ENCODE measurements around the gene MMP27. TPM values are rescaled to one million over a fixed set of nuclear protein-coding genes. Genes with fewer than 3 reads are reported as not detected.

MMP27 gene
- total RNA-seq, 2 donors from 2014 or later = not detected

DNA sequence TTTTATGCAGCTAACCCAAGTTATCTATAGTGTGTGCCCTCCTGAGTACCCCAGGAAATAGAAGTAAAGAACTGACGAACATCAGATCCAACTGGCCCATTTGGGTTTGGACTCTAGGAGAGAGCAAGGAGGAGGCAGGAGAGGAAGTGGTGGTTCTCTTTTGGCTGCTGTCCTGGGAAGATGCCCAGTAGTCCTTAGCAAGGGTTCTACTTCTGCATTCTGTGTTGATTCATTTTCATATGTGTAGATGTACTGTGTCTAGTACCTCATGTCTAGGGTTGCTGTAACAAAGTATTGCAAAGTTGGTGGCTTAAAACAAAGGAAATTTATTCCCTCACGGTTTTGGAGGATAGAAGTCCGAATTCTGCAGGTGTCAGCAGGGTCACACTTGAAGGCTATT, 6.6 kb upstream of the MMP27 start:
- no peak for ATAC-seq (ENCODE audit: insufficient number of reproducible peaks, low FRiP score, low read depth)
- H3K9me3 ChIP-seq = no peaks in the 10 kb centered on the region
- TF ChIP-seq, protein P1, sequence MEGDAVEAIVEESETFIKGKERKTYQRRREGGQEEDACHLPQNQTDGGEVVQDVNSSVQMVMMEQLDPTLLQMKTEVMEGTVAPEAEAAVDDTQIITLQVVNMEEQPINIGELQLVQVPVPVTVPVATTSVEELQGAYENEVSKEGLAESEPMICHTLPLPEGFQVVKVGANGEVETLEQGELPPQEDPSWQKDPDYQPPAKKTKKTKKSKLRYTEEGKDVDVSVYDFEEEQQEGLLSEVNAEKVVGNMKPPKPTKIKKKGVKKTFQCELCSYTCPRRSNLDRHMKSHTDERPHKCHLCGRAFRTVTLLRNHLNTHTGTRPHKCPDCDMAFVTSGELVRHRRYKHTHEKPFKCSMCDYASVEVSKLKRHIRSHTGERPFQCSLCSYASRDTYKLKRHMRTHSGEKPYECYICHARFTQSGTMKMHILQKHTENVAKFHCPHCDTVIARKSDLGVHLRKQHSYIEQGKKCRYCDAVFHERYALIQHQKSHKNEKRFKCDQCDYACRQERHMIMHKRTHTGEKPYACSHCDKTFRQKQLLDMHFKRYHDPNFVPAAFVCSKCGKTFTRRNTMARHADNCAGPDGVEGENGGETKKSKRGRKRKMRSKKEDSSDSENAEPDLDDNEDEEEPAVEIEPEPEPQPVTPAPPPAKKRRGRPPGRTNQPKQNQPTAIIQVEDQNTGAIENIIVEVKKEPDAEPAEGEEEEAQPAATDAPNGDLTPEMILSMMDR (IDR thresholded peaks at IDR 0.05) = no peak

DNA sequence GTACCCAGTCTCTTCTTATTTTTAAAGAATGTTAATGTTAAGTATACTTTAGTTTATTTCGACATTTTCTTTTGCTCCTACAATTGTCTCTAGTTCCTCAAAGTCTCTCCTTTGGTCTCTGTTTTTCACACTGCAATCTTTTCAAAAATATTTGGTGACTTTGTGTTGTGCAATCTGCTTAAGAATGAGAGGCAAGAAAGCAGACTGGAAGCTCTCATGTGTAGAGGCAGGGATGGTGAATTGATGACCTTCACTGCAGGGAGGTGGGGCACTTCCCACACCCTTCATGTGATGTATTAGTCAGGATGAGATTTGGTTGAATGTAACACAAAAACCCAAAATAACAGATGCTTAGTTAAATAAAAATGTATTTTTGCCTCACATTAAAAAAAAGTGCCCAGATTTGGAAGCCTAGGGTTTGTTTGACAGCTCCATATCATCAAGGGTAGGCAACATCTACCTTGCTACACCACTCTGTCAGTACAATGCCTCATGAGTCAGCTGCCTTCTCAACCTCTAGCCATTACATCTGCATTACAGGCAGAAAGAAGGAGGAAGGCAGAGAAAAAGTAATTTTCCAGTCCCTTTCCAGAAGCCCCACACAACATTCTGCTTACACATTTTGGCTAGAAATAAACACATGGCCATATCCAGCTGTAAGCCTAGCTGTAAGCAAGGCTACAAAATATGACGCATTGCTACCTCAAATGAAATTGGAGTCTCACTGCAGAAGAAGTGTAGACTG, 3.8 kb upstream of the MMP27 start:
- H3K9me3 ChIP-seq = no peaks in the 10 kb centered on the region
- H3K27me3 ChIP-seq (replicated peaks; ENCODE audit: insufficient read depth) = no peaks in the 10 kb centered on the region
- H3K4me3 ChIP-seq = no peak overlapping the region
- no peak overlapping the region for H3K27ac ChIP-seq
- ATAC-seq (ENCODE audit: insufficient number of reproducible peaks, low FRiP score, low read depth) (no peak), DNase-seq (ENCODE audit: low spot score) (no peak)
- no peaks in the 10 kb centered on the region for H3K4me1 ChIP-seq (ENCODE audit: control insufficient read depth in 1 of 2, low read depth in 2 of 2)
- TF ChIP-seq, protein P1 (IDR thresholded peaks at IDR 0.05) = no peak
- H3K36me3 ChIP-seq = no peaks in the 10 kb centered on the region

More for the DNA sequence above, 6.6 kb upstream of the MMP27 start:
- H3K4me1 ChIP-seq (ENCODE audit: control insufficient read depth in 1 of 2, low read depth in 2 of 2) = no peaks in the 10 kb centered on the region
- DNase-seq (ENCODE audit: low spot score) = no peak
- H3K4me3 ChIP-seq = no peak overlapping the region
- H3K27me3 ChIP-seq (replicated peaks; ENCODE audit: insufficient read depth) = no peaks in the 10 kb centered on the region
- no peak overlapping the region for H3K27ac ChIP-seq
- no peaks in the 10 kb centered on the region for H3K36me3 ChIP-seq

GRCh38 chr11:102708654-102709053, 3.1 kb upstream of the MMP27 start:
- Histone ChIP-seq H3K27me3 (replicated peaks; ENCODE audit: insufficient read depth) (no peaks in the 10 kb centered on the region), H3K4me3 (no peak overlapping the region), H3K27ac (no peak overlapping the region), H3K9me3 (no peaks in the 10 kb centered on the region), H3K36me3 (no peaks in the 10 kb centered on the region), H3K4me1 (ENCODE audit: control insufficient read depth in 1 of 2, low read depth in 2 of 2) (no peaks in the 10 kb centered on the region)
- DNase-seq (ENCODE audit: low spot score) (no peak), ATAC-seq (ENCODE audit: insufficient number of reproducible peaks, low FRiP score, low read depth) (no peak)
- TF ChIP-seq, protein P1 (IDR thresholded peaks at IDR 0.05) = no peak

- H3K27ac ChIP-seq = no peak overlapping the region
Measured at GRCh38 chr11:102704841-102705240, 728 bp downstream of the MMP27 start.

DNA sequence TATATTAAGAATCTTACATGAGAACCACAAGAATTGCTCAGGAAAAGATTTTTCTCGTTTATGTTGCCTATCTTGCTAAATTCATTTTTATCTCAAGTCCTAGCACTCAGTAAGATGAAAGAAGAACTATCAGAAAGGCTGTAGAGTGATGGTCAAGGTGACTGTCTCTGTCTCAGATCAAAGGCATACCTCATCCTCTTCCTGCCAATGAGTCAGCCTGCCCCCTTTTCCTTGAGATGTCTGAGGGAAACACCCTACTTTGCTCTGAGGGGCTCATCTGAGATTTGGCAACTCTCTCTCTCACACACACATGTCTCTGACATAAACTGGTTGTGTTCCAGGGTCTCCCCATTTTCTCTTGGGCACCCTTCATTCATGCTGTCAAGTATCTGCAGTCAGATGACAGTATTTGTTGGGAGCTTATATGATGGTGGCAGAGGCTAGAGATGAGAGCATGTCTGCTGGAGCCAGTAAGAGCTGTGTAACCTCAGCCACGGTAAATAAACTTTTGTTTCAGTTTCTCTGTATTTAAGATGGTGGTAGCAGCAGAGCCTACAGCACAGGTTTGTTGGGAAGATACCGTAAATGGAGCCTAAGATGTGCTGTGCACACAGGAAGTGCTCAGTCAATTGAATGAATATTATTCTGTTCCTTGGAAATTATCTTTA, 1.6 kb downstream of the MMP27 start:
- Histone ChIP-seq H3K4me1 (ENCODE audit: control insufficient read depth in 1 of 2, low read depth in 2 of 2) (no peaks in the 10 kb centered on the region), H3K9me3 (no peaks in the 10 kb centered on the region), H3K4me3 (no peak overlapping the region), H3K27ac (no peak overlapping the region), H3K27me3 (replicated peaks; ENCODE audit: insufficient read depth) (no peaks in the 10 kb centered on the region), H3K36me3 (no peaks in the 10 kb centered on the region)
- DNase-seq (ENCODE audit: low spot score) (no peak), ATAC-seq (ENCODE audit: insufficient number of reproducible peaks, low FRiP score, low read depth) (no peak)
- TF ChIP-seq, protein P1 (IDR thresholded peaks at IDR 0.05) = no peak

More at GRCh38 chr11:102704841-102705240, 728 bp downstream of the MMP27 start:
- no peaks in the 10 kb centered on the region for H3K4me1 ChIP-seq (ENCODE audit: control insufficient read depth in 1 of 2, low read depth in 2 of 2)
- H3K36me3 ChIP-seq = no peaks in the 10 kb centered on the region
- TF ChIP-seq, protein P1 (IDR thresholded peaks at IDR 0.05) = no peak
- H3K9me3 ChIP-seq = no peaks in the 10 kb centered on the region
- no peak overlapping the region for H3K4me3 ChIP-seq
- DNase-seq (ENCODE audit: low spot score) (no peak), ATAC-seq (ENCODE audit: insufficient number of reproducible peaks, low FRiP score, low read depth) (no peak)
- H3K27me3 ChIP-seq (replicated peaks; ENCODE audit: insufficient read depth) = no peaks in the 10 kb centered on the region
